GM12873 (cell line): ENCODE results near the gene RNF215.

Source experiments
- CTCF ChIP-seq: IDR thresholded peaks from 2 replicates; pipeline ENCODE4 v1.5.1; 2012; ENCODE audit warnings: low read depth, mild to moderate bottlenecking, moderate library complexity, low read length, control low read depth; ENCODE audit not compliant: insufficient read depth; ENCODE audit errors: missing control alignments

RNF215 gene

GRCh38 chr22:30424534-30425326 is 37.5 kb upstream of the RNF215 start:
- TF ChIP-seq CTCF: peak; percentile 38

DNA sequence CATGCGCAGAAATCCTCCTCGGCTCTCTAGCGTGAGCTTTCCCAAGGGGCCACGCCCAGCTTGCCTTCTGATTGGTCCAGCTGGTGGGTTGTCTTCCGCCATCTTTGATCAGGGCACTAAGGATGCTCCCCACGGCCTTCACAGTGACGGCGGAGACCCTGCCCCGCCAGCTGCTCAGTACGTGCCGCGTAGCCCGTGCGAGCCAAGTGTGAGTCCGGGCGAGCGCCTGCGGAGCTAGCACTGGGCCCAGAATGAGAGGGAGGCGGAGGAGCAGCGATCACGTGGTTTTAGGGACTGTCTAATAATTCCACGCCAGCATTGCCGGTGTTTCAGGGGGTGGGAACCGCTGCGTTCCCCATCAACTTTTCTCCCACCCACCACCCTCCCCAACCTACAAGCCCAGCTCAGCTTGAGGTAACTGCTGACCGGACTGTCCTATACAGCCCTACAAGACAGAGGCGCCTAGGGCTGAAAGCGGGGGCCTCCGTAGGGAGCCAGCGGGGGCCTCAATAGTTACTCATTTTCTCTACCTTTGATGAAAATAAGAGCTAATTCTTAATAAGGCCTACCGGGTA is 36.8 kb upstream of the RNF215 start:
- no peak for TF ChIP-seq CTCF

GRCh38 chr22:30423301-30423958 is 36.2 kb upstream of the RNF215 start:
- peak; percentile 15 for TF ChIP-seq CTCF

- no peak for TF ChIP-seq CTCF
Observed at GRCh38 chr22:30422481-30423300, 35.5 kb upstream of the RNF215 start.

GRCh38 chr22:30421695-30422480 is 34.7 kb upstream of the RNF215 start:
- no peak for TF ChIP-seq CTCF

DNA sequence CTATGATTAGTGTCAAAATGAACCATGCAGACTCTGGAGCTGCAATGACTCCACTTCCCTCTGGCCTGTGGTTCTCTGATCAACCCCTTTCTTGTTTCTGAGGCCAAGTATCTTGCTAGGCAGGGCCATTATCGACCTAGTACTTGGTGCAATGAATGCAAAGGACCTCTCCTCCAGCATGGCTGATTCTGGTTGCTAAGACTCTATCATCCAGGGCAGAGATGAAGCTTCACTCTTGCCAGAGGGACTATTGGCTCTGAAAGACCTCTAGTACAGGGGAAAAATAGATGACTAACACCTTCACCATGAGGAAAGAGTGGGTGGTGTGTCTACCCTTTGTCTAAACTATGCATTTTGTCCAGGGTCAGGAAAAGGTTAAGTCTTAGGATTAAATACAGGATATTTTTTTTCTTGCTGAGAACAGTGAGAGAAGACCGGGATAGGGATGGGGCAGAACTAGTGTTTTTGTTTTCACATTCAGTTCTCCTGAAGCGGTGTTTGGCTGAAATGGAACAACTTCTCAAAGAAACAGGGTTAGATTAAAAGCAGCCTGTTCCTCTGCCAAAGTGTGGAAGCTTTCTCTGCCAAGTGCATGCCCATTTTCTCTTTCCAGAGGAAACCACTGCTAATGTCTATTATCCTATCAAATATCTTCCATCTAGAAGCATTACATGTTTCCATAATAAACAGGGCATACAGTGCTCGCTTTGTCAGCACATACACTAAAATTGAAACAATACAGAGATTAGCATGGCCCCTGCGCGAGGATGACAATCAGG is 33.3 kb upstream of the RNF215 start:
- no peak for TF ChIP-seq CTCF
